ENCODE results near the gene EVI2B. TPM values are rescaled to one million over a fixed set of nuclear protein-coding genes. Genes with fewer than 3 reads are reported as not detected.

EVI2B gene
- total and polyA plus RNA-seq, 2 of the 4 experiments (the other 2 are of a cell fraction): under 0.01 to 0.17 TPM

DNA sequence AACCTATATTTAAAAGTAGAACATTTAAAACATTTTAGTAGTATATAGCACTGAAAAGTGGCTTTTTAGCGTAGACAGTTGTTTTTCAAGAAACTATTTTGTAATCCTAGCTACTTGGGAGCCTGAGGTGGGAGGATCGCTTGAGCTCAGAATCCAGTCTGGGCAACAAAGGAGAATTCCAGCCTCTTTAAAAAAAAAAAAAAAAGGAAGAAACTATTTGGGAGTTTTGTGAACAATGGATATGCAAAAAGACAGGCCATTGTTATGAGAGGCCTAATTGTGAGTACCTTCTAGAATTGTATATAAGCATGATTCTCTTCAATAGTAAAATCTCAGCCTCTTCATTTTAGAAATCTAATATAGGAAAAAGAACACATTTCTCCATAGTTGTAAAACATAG is 34.5 kb downstream of the EVI2B start:
- H3K9me3 ChIP-seq (ENCODE audit: control insufficient read depth, insufficient read depth, low read length): no peaks in the 10 kb centered on the region
- no TSS peak for BruUV-seq (replicated peaks)
- DNase-seq (no peak), ATAC-seq (ENCODE audit: low read depth) (no peak)
- intact Hi-C loops (cut with micrococcal nuclease) (no loop called here), in situ Hi-C loops (cut with MboI; ENCODE audit: low sequenced_read_pairs) (no loop called here), dilution Hi-C loops (cut with HindIII; ENCODE audit: low sequenced_read_pairs, unreplicated experiment) (no loop called here)
- H3K18ac ChIP-seq (ENCODE audit: low read depth, low read length): no peak overlapping the region
- no peak overlapping the region for H2BK5ac ChIP-seq (ENCODE audit: low read depth, low read length, poor library complexity, severe bottlenecking)
- H3K9ac ChIP-seq (ENCODE audit: low read depth, low read length): no peak overlapping the region
- TF ChIP-seq RCOR1 (IDR thresholded peaks at IDR 0.05; ENCODE audit: insufficient replicate concordance, low read length) (no peak), FOS (IDR thresholded peaks at IDR 0.05; ENCODE audit: low read depth, low read length) (no peak), CEBPB (IDR thresholded peaks at IDR 0.05; ENCODE audit: low read depth, low read length) (no peak), BHLHE40 (IDR thresholded peaks at IDR 0.05; ENCODE audit: low read depth, low read length) (no peak), MAFK (IDR thresholded peaks at IDR 0.05; ENCODE audit: low read depth, low read length) (no peak), NFE2L2 (IDR thresholded peaks at IDR 0.05; ENCODE audit: low read depth, low read length) (no peak), SMC3 (IDR thresholded peaks at IDR 0.05; ENCODE audit: low read depth, low read length) (no peak)
- TF ChIP-seq, protein P1, sequence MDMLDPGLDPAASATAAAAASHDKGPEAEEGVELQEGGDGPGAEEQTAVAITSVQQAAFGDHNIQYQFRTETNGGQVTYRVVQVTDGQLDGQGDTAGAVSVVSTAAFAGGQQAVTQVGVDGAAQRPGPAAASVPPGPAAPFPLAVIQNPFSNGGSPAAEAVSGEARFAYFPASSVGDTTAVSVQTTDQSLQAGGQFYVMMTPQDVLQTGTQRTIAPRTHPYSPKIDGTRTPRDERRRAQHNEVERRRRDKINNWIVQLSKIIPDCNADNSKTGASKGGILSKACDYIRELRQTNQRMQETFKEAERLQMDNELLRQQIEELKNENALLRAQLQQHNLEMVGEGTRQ (IDR thresholded peaks at IDR 0.05; ENCODE audit: low read depth, low read length): no peak
- peaks cover 12% of the 10 kb centered on the region for H3K36me3 ChIP-seq (ENCODE audit: control insufficient read depth, insufficient read depth, low read length)
- no peak overlapping the region for H4K8ac ChIP-seq (ENCODE audit: low read depth in 2 of 2, low read length in 2 of 2)
- no peak overlapping the region for H3K4me3 ChIP-seq (ENCODE audit: insufficient read depth, low read depth, low read length)
- H3K23ac ChIP-seq (ENCODE audit: low read depth, low read length): no peak overlapping the region
- no peaks in the 10 kb centered on the region for H4K20me1 ChIP-seq (ENCODE audit: insufficient read depth, low read length)
- H3K56ac ChIP-seq (ENCODE audit: extremely low read depth, insufficient read depth, low read length): no peak overlapping the region
- peaks cover 3 to 28% of the 10 kb centered on the region in 2 experiments; a peak in 3 of 4 replicates for H3K79me1 ChIP-seq (ENCODE audit: low read depth in 1 of 2, low read length in 2 of 2)
- ChIA-PET POLR2A (ENCODE audit: unreplicated experiment) (interaction anchor here (0.6 kb wide), 1 partner anchor 206 kb away, joined by 19 read pairs; no protein-coding TSS in a partner anchor), CTCF (no interaction called here)
- no peak overlapping the region for H2AK5ac ChIP-seq (ENCODE audit: low read depth, low read length)
- H3K14ac ChIP-seq (replicated peaks; ENCODE audit: low read depth, low read length): no peak overlapping the region
- no peak overlapping the region for H2AFZ ChIP-seq (replicated peaks; ENCODE audit: low read length, poor library complexity)
- no CpG with 5 or more reads among the region's 2 CpGs for WGBS, 2 experiments (ENCODE audit: extremely low coverage in 2 of 2, insufficient read length in 1 of 2)
- H3K4me1 ChIP-seq (ENCODE audit: control insufficient read depth, insufficient read depth, low read length): no peaks in the 10 kb centered on the region
- no peak overlapping the region for H4K5ac ChIP-seq (ENCODE audit: low read depth, low read length)
- H2BK120ac ChIP-seq (ENCODE audit: low read depth, low read length): no peak overlapping the region
- H3K4ac ChIP-seq (ENCODE audit: low read depth, low read length): no peak overlapping the region
- no peak overlapping the region for H3K27ac ChIP-seq (ENCODE audit: insufficient read depth, low read length)
- H2BK15ac ChIP-seq (ENCODE audit: low read depth, low read length): no peak overlapping the region
- H3K9me1 ChIP-seq (ENCODE audit: insufficient read depth, low read length): peaks cover 13% of the 10 kb centered on the region; the same call in 1 of the 2 replicates
- no peak overlapping the region for H2AK9ac ChIP-seq (replicated peaks; ENCODE audit: low read depth, low read length, poor library complexity)
- no peaks in the 10 kb centered on the region for H3K27me3 ChIP-seq (ENCODE audit: control insufficient read depth, insufficient read depth, low read length)
- H4K91ac ChIP-seq (ENCODE audit: insufficient read depth, low read depth, low read length): no peak overlapping the region
- H3K4me2 ChIP-seq (ENCODE audit: low read depth, low read length): no peak overlapping the region
- H2BK20ac ChIP-seq (ENCODE audit: low read depth, low read length): no peak overlapping the region
